B cell (primary cell): Measurements from ENCODE around the gene LIN7B.

Experiments used
- EZH2 ChIP-seq: IDR thresholded peaks from 2 replicates; pipeline ENCODE4 v1.6.1; 2012; ENCODE audit warnings: borderline replicate concordance, low read depth, mild to moderate bottlenecking, moderate library complexity, low read length; ENCODE audit not compliant: insufficient read depth, poor library complexity, severe bottlenecking
- TF ChIP-seq, protein P1 (sequence below): fragments of 200-600 bp; IDR thresholded peaks from one replicate; pipeline ENCODE4 v1.8.0; 2022; ENCODE audit warnings: antibody characterized with exemption, mild to moderate bottlenecking

- TF ChIP-seq, protein P1, sequence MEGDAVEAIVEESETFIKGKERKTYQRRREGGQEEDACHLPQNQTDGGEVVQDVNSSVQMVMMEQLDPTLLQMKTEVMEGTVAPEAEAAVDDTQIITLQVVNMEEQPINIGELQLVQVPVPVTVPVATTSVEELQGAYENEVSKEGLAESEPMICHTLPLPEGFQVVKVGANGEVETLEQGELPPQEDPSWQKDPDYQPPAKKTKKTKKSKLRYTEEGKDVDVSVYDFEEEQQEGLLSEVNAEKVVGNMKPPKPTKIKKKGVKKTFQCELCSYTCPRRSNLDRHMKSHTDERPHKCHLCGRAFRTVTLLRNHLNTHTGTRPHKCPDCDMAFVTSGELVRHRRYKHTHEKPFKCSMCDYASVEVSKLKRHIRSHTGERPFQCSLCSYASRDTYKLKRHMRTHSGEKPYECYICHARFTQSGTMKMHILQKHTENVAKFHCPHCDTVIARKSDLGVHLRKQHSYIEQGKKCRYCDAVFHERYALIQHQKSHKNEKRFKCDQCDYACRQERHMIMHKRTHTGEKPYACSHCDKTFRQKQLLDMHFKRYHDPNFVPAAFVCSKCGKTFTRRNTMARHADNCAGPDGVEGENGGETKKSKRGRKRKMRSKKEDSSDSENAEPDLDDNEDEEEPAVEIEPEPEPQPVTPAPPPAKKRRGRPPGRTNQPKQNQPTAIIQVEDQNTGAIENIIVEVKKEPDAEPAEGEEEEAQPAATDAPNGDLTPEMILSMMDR: no peak
- no peak for TF ChIP-seq EZH2
These were observed 38.0 kb downstream of the LIN7B start for GRCh38 chr19:49152119-49152550.
